Memory B cell (primary cell): ENCODE measurements around the gene RELN.

Source experiments
- ATAC-seq: fragments of 150-1000 bp; cut with Tn5 transposase; 2 replicates; pipeline ENCODE4 v1.10.0; 2021; ENCODE audit warnings: low read depth, mild to moderate bottlenecking, moderate library complexity
- DNase-seq, 2 donors: peaks; one replicate each; pipeline ENCODE4 v3.0.0; 2022; ENCODE audit warnings: low spot score in 2 of 2
- H3K27ac Mint-ChIP-seq: one replicate; pipeline ENCODE4 v1.8.0; 2022; ENCODE audit warnings: mild to moderate bottlenecking, moderate library complexity, mixed read lengths
- H3K27me3 Mint-ChIP-seq: one replicate; pipeline ENCODE4 v1.8.0; 2022; ENCODE audit warnings: mixed read lengths
- H3K36me3 Mint-ChIP-seq: one replicate; pipeline ENCODE4 v1.8.0; 2022; ENCODE audit warnings: mild to moderate bottlenecking, mixed read lengths
- H3K4me1 Mint-ChIP-seq: one replicate; pipeline ENCODE4 v1.8.0; 2022; ENCODE audit warnings: mixed read lengths
- H3K4me3 Mint-ChIP-seq: one replicate; pipeline ENCODE4 v1.8.0; 2022; ENCODE audit warnings: mild to moderate bottlenecking, moderate library complexity, mixed read lengths
- H3K9me3 Mint-ChIP-seq: one replicate; pipeline ENCODE4 v1.8.0; 2022; ENCODE audit warnings: mixed read lengths

RELN gene

DNA sequence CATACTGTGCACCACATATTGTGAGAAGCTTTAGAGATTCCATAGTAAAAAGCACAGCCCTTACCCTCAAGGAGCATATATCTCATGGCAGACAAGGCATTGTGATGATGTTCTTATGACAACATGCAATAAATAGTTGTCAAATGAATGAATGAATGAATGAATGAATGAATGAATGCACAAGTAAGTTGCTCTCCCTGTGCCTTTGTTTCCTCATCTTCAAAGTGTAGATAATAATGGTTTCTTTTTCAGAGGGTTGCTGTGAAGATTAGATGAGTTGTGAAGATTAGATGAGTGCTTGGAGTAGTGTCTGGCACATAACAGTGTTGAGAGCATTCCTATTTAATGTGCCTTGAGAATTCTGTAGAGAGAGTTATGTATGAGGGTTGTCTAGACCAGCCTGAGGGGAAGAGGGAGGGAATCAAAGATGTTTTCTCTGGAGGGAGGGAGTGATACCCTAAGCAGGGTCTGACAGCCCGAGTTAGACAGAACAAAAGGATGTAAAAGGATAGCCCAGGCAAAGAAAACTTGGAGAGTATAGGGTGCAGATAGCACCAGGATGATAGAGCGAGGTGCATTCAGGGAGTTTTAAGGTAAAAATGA lies 217.2 kb downstream of the RELN start:
- Mint-ChIP-seq H3K27me3 (peaks cover 4% of the 10 kb centered on the region), H3K36me3 (no peaks in the 10 kb centered on the region), H3K27ac (no peak overlapping the region), H3K4me1 (no peaks in the 10 kb centered on the region), H3K9me3 (no peaks in the 10 kb centered on the region), H3K4me3 (no peak overlapping the region)
- no peak for DNase-seq
- ATAC-seq = no peak

DNA sequence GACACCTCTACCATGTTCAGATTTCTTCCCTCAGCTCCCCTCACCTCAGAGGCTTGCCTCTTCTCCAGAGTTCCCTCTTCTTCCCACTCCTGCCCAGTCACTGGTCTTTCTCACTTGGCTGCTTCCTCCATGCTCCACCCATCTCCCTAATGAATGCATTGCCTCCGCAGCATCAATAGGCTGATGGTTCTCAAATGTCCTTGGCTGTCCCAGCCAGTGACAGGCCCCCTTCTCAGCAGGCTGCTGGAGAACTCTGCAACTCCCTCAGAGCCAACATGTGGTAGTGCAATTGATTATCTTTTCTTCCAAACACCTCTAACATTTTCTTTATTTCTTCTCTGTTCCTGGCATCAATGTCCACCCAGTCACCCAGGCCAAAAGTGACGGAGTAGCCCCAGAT lies 218.2 kb downstream of the RELN start:
- H3K4me3 Mint-ChIP-seq = no peak overlapping the region
- no peaks in the 10 kb centered on the region for H3K4me1 Mint-ChIP-seq
- ATAC-seq (no peak), DNase-seq (no peak)
- H3K27me3 Mint-ChIP-seq = peaks cover 4% of the 10 kb centered on the region
- no peaks in the 10 kb centered on the region for H3K36me3 Mint-ChIP-seq
- H3K9me3 Mint-ChIP-seq = no peaks in the 10 kb centered on the region
- H3K27ac Mint-ChIP-seq = no peak overlapping the region

DNA sequence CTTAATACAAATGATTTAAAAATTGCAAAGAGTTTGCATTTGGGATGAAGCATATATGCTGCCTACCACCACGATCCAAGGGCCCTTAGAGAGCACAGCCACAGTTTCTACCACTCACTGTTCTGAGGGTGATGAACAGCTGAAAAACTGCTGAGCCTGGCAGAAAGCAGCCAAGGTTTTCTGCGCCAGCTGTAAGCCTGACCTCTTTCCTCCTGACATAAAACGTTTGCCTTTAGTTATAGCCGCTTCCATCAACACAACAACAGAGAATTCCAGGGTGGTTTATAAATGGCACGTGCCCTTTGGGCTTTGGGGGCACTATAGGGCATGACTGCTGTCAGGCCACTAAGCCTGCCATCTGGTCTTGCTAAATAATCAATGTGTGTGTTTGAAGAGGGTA lies 222.8 kb downstream of the RELN start:
- Mint-ChIP-seq H3K27me3 (peaks cover 1% of the 10 kb centered on the region), H3K27ac (no peak overlapping the region), H3K9me3 (no peaks in the 10 kb centered on the region), H3K4me1 (no peaks in the 10 kb centered on the region), H3K4me3 (no peak overlapping the region), H3K36me3 (no peaks in the 10 kb centered on the region)
- ATAC-seq (no peak), DNase-seq (no peak)

DNA sequence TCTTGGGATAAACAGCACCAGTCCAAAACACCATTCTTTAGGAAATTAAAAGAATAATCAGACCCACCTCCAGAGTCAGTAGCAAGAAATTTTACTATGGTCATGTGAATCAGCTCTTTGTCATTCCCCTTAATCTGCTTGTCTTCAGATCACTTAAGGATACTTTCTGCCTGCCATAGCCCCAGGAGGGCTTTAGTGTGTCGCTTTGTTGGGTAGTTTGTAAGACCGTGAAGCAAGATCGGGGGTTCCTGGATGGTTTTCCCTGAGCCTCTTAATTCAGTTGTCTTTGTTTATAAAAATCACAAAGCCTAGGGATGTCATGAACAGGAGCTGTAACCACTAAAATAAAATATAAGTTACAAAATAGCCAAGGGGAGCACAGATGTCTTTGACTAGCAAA lies 223.6 kb downstream of the RELN start:
- Mint-ChIP-seq H3K9me3 (no peaks in the 10 kb centered on the region), H3K27me3 (peaks cover 1% of the 10 kb centered on the region), H3K4me1 (no peaks in the 10 kb centered on the region), H3K27ac (no peak overlapping the region), H3K36me3 (no peaks in the 10 kb centered on the region), H3K4me3 (no peak overlapping the region)
- no peak for ATAC-seq
- DNase-seq = no peak

DNA sequence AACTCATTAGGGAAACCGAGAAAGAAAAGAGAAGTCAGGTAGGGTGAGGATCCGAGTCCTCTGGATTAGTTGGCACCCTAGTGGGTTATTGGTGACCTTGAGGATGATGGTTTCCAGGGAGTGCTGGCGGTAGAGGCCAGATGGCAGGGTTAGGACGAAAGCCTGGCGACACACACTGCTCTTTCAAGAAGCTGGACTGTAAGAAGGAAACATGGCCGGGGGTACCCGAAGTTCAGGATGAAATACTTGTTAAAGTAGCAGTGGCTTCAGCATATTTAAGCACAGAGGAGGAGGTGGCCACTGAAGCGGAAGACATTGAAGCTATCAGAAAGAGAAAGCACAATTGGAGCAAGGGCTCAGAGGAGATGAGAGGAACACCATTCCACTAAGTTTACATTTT lies 224.6 kb downstream of the RELN start:
- Mint-ChIP-seq H3K27me3 (peaks cover 1% of the 10 kb centered on the region), H3K27ac (no peak overlapping the region), H3K9me3 (no peaks in the 10 kb centered on the region), H3K4me3 (no peak overlapping the region), H3K4me1 (no peaks in the 10 kb centered on the region), H3K36me3 (no peaks in the 10 kb centered on the region)
- no peak for DNase-seq
- no peak for ATAC-seq

DNA sequence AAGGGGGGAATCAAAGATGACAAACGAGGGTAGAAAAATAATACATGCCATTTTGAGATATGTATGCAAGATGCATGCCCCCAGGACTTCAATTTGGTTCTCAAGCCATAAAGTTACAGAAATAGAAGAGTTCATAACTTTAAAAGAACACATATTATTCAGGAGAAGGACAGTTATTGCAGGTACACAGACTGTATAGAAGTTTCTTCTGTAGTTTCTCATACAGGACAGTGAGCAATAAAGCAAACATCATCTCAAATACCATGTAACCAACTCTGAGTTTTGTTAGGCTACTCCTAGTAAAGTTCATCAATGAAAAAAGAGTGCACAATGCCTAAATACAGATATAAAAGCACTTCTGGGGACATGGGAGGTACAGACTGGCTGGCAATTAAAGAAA lies 226.6 kb downstream of the RELN start:
- H3K9me3 Mint-ChIP-seq = no peaks in the 10 kb centered on the region
- ATAC-seq = no peak
- H3K4me1 Mint-ChIP-seq = no peaks in the 10 kb centered on the region
- no peak overlapping the region for H3K27ac Mint-ChIP-seq
- DNase-seq = no peak
- H3K36me3 Mint-ChIP-seq = no peaks in the 10 kb centered on the region
- no peak overlapping the region for H3K4me3 Mint-ChIP-seq
- peaks cover 1% of the 10 kb centered on the region for H3K27me3 Mint-ChIP-seq

DNA sequence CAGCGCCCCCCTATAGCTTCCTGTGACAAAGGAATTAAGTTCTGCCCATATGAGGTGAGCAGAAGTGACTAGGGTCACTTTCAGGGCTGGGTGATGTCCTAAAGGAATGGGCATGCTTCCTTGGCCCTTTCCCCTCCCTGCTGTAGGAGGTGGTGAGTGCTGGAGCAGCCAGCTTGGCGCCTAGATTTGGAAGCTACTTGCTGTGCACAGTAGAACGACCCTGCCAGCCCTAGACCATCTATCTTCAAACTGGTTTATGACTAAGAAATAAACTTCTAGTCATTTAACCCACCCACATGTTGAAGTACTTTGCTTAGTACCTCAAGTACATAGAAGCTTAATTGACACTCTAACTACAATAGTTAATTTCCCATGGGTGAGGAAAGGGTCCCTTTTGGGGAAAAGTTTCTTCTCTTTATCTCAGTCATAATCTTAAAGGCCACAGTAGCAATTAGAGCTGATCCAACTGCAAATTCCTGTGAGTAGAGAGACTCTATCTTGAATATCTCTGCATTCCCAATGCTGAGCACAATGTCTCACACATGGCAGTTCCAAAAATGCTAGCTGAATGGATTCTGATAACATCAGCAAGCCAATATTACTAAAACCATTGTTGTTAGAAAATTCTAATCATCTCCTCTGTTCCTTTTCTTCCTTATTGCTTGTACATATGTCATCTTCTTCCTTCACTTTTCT lies 227.2 kb downstream of the RELN start:
- no peak overlapping the region for H3K4me3 Mint-ChIP-seq
- no peaks in the 10 kb centered on the region for H3K4me1 Mint-ChIP-seq
- no peaks in the 10 kb centered on the region for H3K9me3 Mint-ChIP-seq
- DNase-seq (no peak), ATAC-seq (no peak)
- peaks cover 1% of the 10 kb centered on the region for H3K27me3 Mint-ChIP-seq
- H3K36me3 Mint-ChIP-seq = no peaks in the 10 kb centered on the region
- no peak overlapping the region for H3K27ac Mint-ChIP-seq

DNA sequence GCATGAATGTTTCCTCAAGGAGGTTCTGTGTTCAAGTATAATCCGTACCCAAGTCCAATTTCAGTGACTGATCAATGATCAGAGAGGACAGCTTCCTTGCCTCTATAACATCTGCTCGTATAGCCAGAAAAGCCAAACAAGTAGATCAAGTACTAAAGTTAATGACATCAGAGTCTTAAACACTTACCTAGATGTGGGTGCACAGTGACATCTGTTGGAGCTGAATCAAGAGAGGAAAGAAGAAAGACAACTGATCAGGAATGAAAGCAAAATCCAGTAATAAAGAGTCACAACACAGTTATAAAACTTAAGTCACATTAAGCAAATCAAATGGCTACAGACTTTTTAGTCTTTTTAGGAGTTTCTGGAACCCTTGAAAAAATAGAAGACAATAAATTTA lies 236.5 kb downstream of the RELN start:
- H3K36me3 Mint-ChIP-seq = no peaks in the 10 kb centered on the region
- peaks cover 1% of the 10 kb centered on the region for H3K27me3 Mint-ChIP-seq
- no peaks in the 10 kb centered on the region for H3K4me1 Mint-ChIP-seq
- ATAC-seq (no peak), DNase-seq (no peak)
- H3K9me3 Mint-ChIP-seq = no peaks in the 10 kb centered on the region
- no peak overlapping the region for H3K4me3 Mint-ChIP-seq
- H3K27ac Mint-ChIP-seq = no peak overlapping the region

DNA sequence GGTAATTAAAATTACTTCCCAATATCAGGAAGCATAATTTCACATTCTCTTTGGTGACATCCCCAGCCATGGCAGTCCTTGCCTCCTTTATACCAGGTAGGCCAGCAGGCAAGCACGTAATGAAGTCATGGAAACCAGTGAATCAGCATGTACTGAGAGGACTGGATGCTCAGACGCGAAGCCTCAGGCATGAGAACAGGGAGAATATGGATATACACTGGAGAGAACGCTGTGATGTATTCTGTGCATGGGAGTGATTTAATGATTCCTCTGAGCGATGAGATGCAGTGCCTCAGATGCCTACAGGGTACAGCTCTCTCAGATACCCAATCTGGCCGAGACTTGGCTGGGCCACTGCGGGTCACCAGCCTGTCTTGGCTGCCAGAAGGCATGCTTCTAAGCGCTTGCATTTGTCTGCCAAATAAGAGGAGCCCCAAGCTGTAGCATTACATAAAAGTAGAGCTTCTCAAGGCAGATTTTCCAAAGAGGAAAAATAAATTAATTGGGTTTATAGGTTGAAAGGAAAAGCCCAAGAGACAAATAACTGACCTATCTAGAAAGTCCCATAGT lies 238.1 kb downstream of the RELN start:
- Mint-ChIP-seq H3K9me3 (no peaks in the 10 kb centered on the region), H3K4me3 (no peak overlapping the region), H3K27ac (no peak overlapping the region), H3K36me3 (no peaks in the 10 kb centered on the region), H3K27me3 (peaks cover 1% of the 10 kb centered on the region), H3K4me1 (no peaks in the 10 kb centered on the region)
- no peak for DNase-seq
- no peak for ATAC-seq

DNA sequence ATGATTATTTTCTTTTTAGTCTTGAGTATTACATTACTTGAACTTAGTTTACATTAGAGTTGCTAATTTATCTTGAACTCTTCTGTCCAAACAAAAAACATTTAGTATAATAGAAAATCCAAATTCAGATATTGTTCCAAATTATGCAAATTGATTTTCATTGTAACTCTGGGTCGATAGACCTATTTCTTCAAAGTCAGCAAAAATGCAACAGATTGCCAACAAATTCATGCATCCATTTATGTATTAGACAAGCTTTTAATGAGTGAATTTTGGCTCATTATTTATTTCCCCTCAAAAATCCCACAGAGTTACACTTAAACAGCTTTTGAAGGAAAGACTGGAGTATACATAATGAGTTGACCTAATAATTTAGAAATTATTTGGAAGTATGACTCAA lies 240.8 kb downstream of the RELN start:
- no peak overlapping the region for H3K27ac Mint-ChIP-seq
- H3K4me1 Mint-ChIP-seq = no peaks in the 10 kb centered on the region
- peaks cover 1% of the 10 kb centered on the region for H3K27me3 Mint-ChIP-seq
- H3K36me3 Mint-ChIP-seq = no peaks in the 10 kb centered on the region
- H3K9me3 Mint-ChIP-seq = no peaks in the 10 kb centered on the region
- H3K4me3 Mint-ChIP-seq = no peak overlapping the region
- ATAC-seq (no peak), DNase-seq (no peak)

DNA sequence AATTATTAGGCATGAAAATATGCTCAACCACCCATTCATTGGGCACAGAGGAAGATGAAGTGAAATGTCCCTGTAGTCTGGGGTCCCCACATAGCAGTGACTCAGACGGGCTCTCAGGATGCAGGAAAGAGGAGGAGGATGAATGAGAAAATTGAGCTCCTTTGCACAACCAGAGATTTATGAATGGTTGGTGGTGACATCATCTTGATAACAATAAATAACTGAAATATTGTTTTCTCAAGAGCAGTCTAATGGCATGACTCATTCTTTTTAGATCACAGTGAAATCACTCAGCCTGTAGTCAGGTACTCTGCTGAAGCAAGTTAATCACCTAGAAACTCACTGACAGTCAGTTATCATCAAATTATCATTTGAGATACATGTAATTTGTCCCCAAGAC lies 254.1 kb downstream of the RELN start:
- Mint-ChIP-seq H3K27ac (no peak overlapping the region), H3K4me3 (no peak overlapping the region), H3K36me3 (no peaks in the 10 kb centered on the region), H3K4me1 (no peaks in the 10 kb centered on the region), H3K27me3 (peaks cover 4% of the 10 kb centered on the region), H3K9me3 (no peaks in the 10 kb centered on the region)
- no peak for DNase-seq
- no peak for ATAC-seq

DNA sequence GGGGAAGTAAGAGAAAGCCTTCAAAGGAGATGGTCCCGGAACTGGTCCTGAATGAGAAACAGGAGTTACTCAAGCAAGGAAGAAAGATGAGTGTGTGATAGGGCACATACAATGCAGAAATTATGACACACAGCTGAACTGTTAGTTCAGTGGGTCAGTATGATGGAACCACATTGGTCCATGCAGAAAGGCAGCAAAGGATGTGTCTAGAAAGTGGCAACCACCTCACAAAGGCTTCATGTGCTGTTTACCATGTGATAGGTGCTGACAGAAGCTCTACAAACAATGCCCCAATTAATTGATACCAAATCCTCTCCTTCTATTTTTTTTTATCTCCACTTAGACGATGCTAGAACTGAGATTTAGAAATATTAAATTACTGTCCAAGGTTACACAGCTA lies 258.3 kb downstream of the RELN start:
- ATAC-seq = no peak
- no peak for DNase-seq
- Mint-ChIP-seq H3K27ac (no peak overlapping the region), H3K4me3 (no peak overlapping the region), H3K27me3 (no peaks in the 10 kb centered on the region), H3K9me3 (no peaks in the 10 kb centered on the region), H3K36me3 (no peaks in the 10 kb centered on the region), H3K4me1 (no peaks in the 10 kb centered on the region)

DNA sequence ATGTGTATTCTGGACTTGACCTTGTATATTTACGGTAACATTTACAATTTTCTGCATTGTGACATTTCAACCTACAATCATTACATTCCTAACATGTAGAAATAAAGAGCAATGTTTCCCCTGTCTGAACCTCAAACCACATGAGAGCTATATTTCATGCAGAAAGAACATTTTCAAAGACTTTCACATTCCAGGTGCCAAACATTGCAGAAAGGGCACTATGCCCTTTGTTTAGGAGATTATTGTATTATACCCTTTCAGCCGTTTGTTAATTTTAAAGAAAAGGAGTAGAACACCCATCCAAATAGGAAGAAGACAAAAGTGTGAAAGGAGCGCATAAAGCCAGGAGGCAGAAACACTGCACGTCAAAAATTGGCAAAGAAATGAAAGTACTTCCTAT lies 260.4 kb downstream of the RELN start:
- H3K9me3 Mint-ChIP-seq = no peaks in the 10 kb centered on the region
- H3K27me3 Mint-ChIP-seq = no peaks in the 10 kb centered on the region
- ATAC-seq (no peak), DNase-seq (no peak)
- H3K36me3 Mint-ChIP-seq = no peaks in the 10 kb centered on the region
- no peaks in the 10 kb centered on the region for H3K4me1 Mint-ChIP-seq
- no peak overlapping the region for H3K4me3 Mint-ChIP-seq
- no peak overlapping the region for H3K27ac Mint-ChIP-seq

DNA sequence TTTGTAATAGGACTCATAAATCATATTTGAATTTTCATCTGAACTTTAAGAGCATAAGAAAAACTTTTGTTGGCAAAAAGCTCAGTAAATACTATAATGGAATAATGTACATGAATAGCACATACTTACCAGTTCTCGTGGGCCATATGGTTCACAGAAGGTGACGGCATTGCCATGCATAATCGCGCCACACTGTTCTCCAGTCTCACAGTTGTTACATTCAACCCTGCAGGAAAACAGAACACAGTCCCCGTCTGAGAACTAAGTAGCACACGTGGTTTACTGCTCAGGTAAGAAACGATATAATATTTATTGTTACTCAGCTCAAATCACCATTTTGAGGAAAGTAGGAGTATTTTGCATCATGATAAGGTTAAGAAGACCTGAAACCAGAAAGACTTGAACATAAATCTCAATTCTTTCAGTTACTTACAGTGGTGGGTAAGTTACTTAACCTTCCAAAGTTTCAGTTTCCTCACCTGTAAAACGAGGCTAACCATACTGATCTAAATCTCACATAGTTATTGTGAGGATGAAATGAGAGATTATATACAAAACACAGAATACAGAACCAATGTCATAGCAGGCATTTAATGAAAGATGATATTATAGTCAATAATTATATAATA lies 261.4 kb downstream of the RELN start:
- Mint-ChIP-seq H3K27me3 (no peaks in the 10 kb centered on the region), H3K36me3 (no peaks in the 10 kb centered on the region), H3K4me1 (no peaks in the 10 kb centered on the region), H3K9me3 (no peaks in the 10 kb centered on the region), H3K4me3 (no peak overlapping the region), H3K27ac (no peak overlapping the region)
- DNase-seq = no peak
- no peak for ATAC-seq
